ENCODE measurements around the gene SLC29A4.

- TF ChIP-seq CTCF (IDR thresholded peaks at IDR 0.05; ENCODE audit: low read depth, low read length) (no peak), EZH2phosphoT487 (IDR thresholded peaks at IDR 0.05; ENCODE audit: low read depth) (no peak)
Measured at GRCh38 chr7:5342631-5343030, 59.9 kb downstream of the SLC29A4 start.

All from OCI-LY3 (cell line).